ENCODE measurements around the gene THADA. TPM values are rescaled to one million over a fixed set of nuclear protein-coding genes. Genes with fewer than 3 reads are reported as not detected.

The THADA gene
- total and polyA plus RNA-seq, 10 donors, result 14.2 to 51.3 (median 40.0) TPM

GRCh38 chr2:43360137-43360536 lies 235.7 kb downstream of the THADA start:
- no peaks in the 10 kb centered on the region for H3K9me3 ChIP-seq
- WGBS, 5 donors, result 78 to 90% (median 84%) methylated on average over 3 of the region's 3 CpGs
- H3K4me1 ChIP-seq, result peaks cover 0 to 10% (median 0%) of the 10 kb centered on the region in 6 donors
- no peak for TF ChIP-seq CTCF (IDR thresholded peaks at IDR 0.05 in 8 of 11, conservative IDR thresholded peaks at IDR 0.05 in 3 of 11)
- no peak for TF ChIP-seq POLR2AphosphoS5 (IDR thresholded peaks at IDR 0.05)
- TF ChIP-seq POLR2A (IDR thresholded peaks at IDR 0.05), result no peak
- H3K27me3 ChIP-seq (replicated peaks in 1 of 7), result no peaks in the 10 kb centered on the region
- H3K4me3 ChIP-seq, result no peak overlapping the region
- no peak for DNase-seq
- no peak overlapping the region for H3K27ac ChIP-seq
- peaks cover 0 to 11% (median 0%) of the 10 kb centered on the region in 6 donors for H3K36me3 ChIP-seq
- intact Hi-C loops (cut with DNase I; ENCODE audit: low total_unique reads), result no loop called here

GRCh38 chr2:43358410-43359201 lies 237.2 kb downstream of the THADA start:
- Histone ChIP-seq H3K27ac (peak overlapping the region in 2 of 8 donors; percentile 12 to 22), H3K36me3 (peaks cover 0 to 8% (median 0%) of the 10 kb centered on the region in 6 donors), H3K4me1 (peaks cover 0 to 10% (median 0%) of the 10 kb centered on the region in 6 donors), H3K4me3 (no peak overlapping the region), H3K9me3 (no peaks in the 10 kb centered on the region), H3K27me3 (replicated peaks in 1 of 7) (no peaks in the 10 kb centered on the region)
- 56 to 91% (median 85%) methylated on average over 2 of the region's 2 CpGs for WGBS, 5 donors
- TF ChIP-seq POLR2AphosphoS5 (IDR thresholded peaks at IDR 0.05), result no peak
- TF ChIP-seq CTCF (IDR thresholded peaks at IDR 0.05 in 8 of 11, conservative IDR thresholded peaks at IDR 0.05 in 3 of 11), result no peak
- no peak for TF ChIP-seq POLR2A (IDR thresholded peaks at IDR 0.05)
- DNase-seq, result no peak
- intact Hi-C loops (cut with DNase I; ENCODE audit: low total_unique reads), result no loop called here

GRCh38 chr2:43356774-43357173 lies 239.1 kb downstream of the THADA start:
- TF ChIP-seq POLR2A (IDR thresholded peaks at IDR 0.05), result no peak
- TF ChIP-seq POLR2AphosphoS5 (IDR thresholded peaks at IDR 0.05), result no peak
- no peak for TF ChIP-seq CTCF (IDR thresholded peaks at IDR 0.05 in 8 of 11, conservative IDR thresholded peaks at IDR 0.05 in 3 of 11)
- no peak overlapping the region for H3K4me3 ChIP-seq

GRCh38 chr2:43355399-43355798 lies 240.4 kb downstream of the THADA start:
- no peaks in the 10 kb centered on the region for H3K27me3 ChIP-seq (replicated peaks in 1 of 7)
- no peak overlapping the region for H3K4me3 ChIP-seq
- H3K4me1 ChIP-seq, result peaks cover 0 to 14% (median 0%) of the 10 kb centered on the region in 6 donors
- TF ChIP-seq CTCF (IDR thresholded peaks at IDR 0.05 in 8 of 11, conservative IDR thresholded peaks at IDR 0.05 in 3 of 11) (no peak), POLR2A (IDR thresholded peaks at IDR 0.05) (no peak), POLR2AphosphoS5 (IDR thresholded peaks at IDR 0.05) (no peak)
- no peak overlapping the region for H3K27ac ChIP-seq
- no peaks in the 10 kb centered on the region for H3K9me3 ChIP-seq
- intact Hi-C loops (cut with DNase I; ENCODE audit: low total_unique reads), result no loop called here
- no peak for DNase-seq
- 74 to 79% (median 78%) methylated on average over 3 of the region's 3 CpGs for WGBS, 5 donors
- H3K36me3 ChIP-seq, result no peaks in the 10 kb centered on the region

More at GRCh38 chr2:43356774-43357173, 239.1 kb downstream of the THADA start:
- Histone ChIP-seq H3K27ac (peak overlapping the region in 1 of 8 donors; percentile 32), H3K27me3 (replicated peaks in 1 of 7) (no peaks in the 10 kb centered on the region), H3K9me3 (no peaks in the 10 kb centered on the region), H3K36me3 (no peaks in the 10 kb centered on the region), H3K4me1 (peaks cover 0 to 10% (median 0%) of the 10 kb centered on the region in 6 donors)
- intact Hi-C loops (cut with DNase I; ENCODE audit: low total_unique reads), result no loop called here
- no peak for DNase-seq
